GM12878 (cell line): ENCODE data around the gene C1orf198. TPM values are rescaled to one million over a fixed set of nuclear protein-coding genes. Genes with fewer than 3 reads are reported as not detected.

ENCODE experiments used
- ATAC-seq: fragments of 200-7000 bp; cut with Tn5 transposase; 3 replicates; pipeline ENCODE4 v1.9.1; 2020; ENCODE audit warnings: mild to moderate bottlenecking, moderate library complexity
- BruUV-seq: library from RNA; stranded (reverse); fragments of 400-500 nt; replicated peaks from 2 replicates; lab custom pipeline; 2021; lab: Mats Ljungman, UMichigan
- CTCF ChIA-PET: fragments of 300-600 bp; sonication (Branson Sonifier 250); formaldehyde crosslinking; extraction: SDS; loops from one replicate; lab custom pipeline; 2021; ENCODE audit warnings: inconsistent platforms; lab: Yijun Ruan, JAX
- POLR2A ChIA-PET: fragments of 350-600 bp; formaldehyde crosslinking; extraction: SDS; loops from one replicate; lab custom pipeline; 2021; ENCODE audit warnings: inconsistent platforms; lab: Charles Lee
- RAD21 ChIA-PET: fragments of 300-600 bp; sonication (Branson Sonifier 250); formaldehyde crosslinking; loops from one replicate; lab custom pipeline; 2023; ENCODE audit warnings: antibody characterized with exemption; ENCODE audit not compliant: unreplicated experiment; lab: Charles Lee
- SMC1A ChIA-PET: fragments of 300-600 bp; sonication (Branson Sonifier 250); formaldehyde crosslinking; loops from one replicate; lab custom pipeline; 2023; ENCODE audit not compliant: unreplicated experiment, uncharacterized antibody; lab: Charles Lee
- DNase-seq: peaks from one replicate; pipeline ENCODE4 v3.0.0-alpha.2; 2011; ENCODE audit warnings: low read depth, low spot score
- FAIRE-seq: peaks from 3 replicates; lab custom pipeline; 2011; peaks lifted over from hg19 to GRCh38; lab: Jason Lieb, UNC
- H2AFZ ChIP-seq: 2 replicates; pipeline ENCODE4 v1.6.0; 2011; ENCODE audit warnings: low read depth, low read length, control low read depth; ENCODE audit not compliant: control insufficient read depth
- H3K27ac ChIP-seq: 2 replicates; pipeline ENCODE4 v1.5.1; 2011; ENCODE audit warnings: control low read depth; ENCODE audit not compliant: control insufficient read depth, insufficient read depth
- H3K27me3 ChIP-seq, 2 experiments: replicated peaks in 1 of 2; 2 replicates each; pipeline versions ENCODE4 v1.6.0 to v1.6.1; 2011; ENCODE audit warnings: low read length in 1 of 2; ENCODE audit not compliant: control insufficient read depth in 2 of 2, insufficient read depth in 2 of 2
- H3K36me3 ChIP-seq, 2 experiments: 2 replicates each; pipeline ENCODE4 v1.5.1; 2011; ENCODE audit warnings: low read length in 1 of 2; ENCODE audit not compliant: control insufficient read depth in 2 of 2, insufficient read depth in 2 of 2
- H3K4me1 ChIP-seq: 2 replicates; pipeline ENCODE4 v1.6.1; 2011; ENCODE audit warnings: mild to moderate bottlenecking, low read length, moderate library complexity, mixed read lengths; ENCODE audit not compliant: control insufficient read depth, insufficient read depth
- H3K4me2 ChIP-seq: 2 replicates; pipeline ENCODE4 v1.6.0; 2011; ENCODE audit warnings: control low read depth; ENCODE audit not compliant: control insufficient read depth, insufficient read depth
- H3K4me3 ChIP-seq: fragments of 200-600 bp; sonication (generic); 2 replicates; pipeline ENCODE4 v1.5.1; 2016
- H3K79me2 ChIP-seq: 2 replicates; pipeline ENCODE4 v1.6.0; 2011; ENCODE audit warnings: low read length; ENCODE audit not compliant: control insufficient read depth, insufficient read depth
- H3K9ac ChIP-seq: 2 replicates; pipeline ENCODE4 v1.8.0; 2011; ENCODE audit warnings: low read length, control low read depth, mixed read lengths; ENCODE audit not compliant: control insufficient read depth, insufficient read depth
- H3K9me3 ChIP-seq: replicated peaks from 3 replicates; pipeline ENCODE4 v1.5.1; 2011; ENCODE audit warnings: mild to moderate bottlenecking, low read length; ENCODE audit not compliant: control insufficient read depth, insufficient read depth
- H4K20me1 ChIP-seq: 2 replicates; pipeline ENCODE4 v1.6.0; 2011; ENCODE audit not compliant: control insufficient read depth, insufficient read depth
- CHD2 ChIP-seq: IDR thresholded peaks from 2 replicates; pipeline ENCODE4 v1.6.1; 2011; ENCODE audit warnings: low read depth, low read length, improper control_type of control experiment, borderline replicate concordance
- EED ChIP-seq: sonication (generic); IDR thresholded peaks from 2 replicates; pipeline ENCODE4 v1.6.1; 2016; ENCODE audit warnings: antibody characterized with exemption, low read depth
- JUNB ChIP-seq: IDR thresholded peaks from 2 replicates; pipeline ENCODE4 v1.6.1; 2016; ENCODE audit warnings: antibody characterized with exemption, mild to moderate bottlenecking
- LARP7 ChIP-seq: fragments of 450-650 bp; IDR thresholded peaks from 2 replicates; pipeline ENCODE4 v1.6.1; 2017; ENCODE audit warnings: mild to moderate bottlenecking
- MXI1 ChIP-seq: fragments of 150-350 bp; IDR thresholded peaks from 2 replicates; pipeline ENCODE4 v1.6.1; 2011; ENCODE audit warnings: low read depth, mild to moderate bottlenecking, inconsistent platforms, low read length, improper control_type of control experiment
- RB1 ChIP-seq: fragments of 450-650 bp; formaldehyde crosslinking; IDR thresholded peaks from 2 replicates; pipeline ENCODE4 v1.6.1; 2017; ENCODE audit warnings: mild to moderate bottlenecking, borderline replicate concordance
- RCOR1 ChIP-seq: conservative IDR thresholded peaks from 2 replicates; pipeline ENCODE4 v1.6.1; 2012; ENCODE audit warnings: low read depth, low read length, improper control_type of control experiment
- SMC3 ChIP-seq: IDR thresholded peaks from 2 replicates; pipeline ENCODE4 v1.6.1; 2011; ENCODE audit warnings: low read length, improper control_type of control experiment, borderline replicate concordance
- WGBS: methylation state at CpG from one replicate; pipeline ENCODE4 v1.1.6; 2016; ENCODE audit warnings: low lambda C conversion rate; ENCODE audit not compliant: insufficient replicate concordance, insufficient coverage; ENCODE audit errors: missing lambda C conversion rate; 5-methylcytosine and 5-hydroxymethylcytosine counted together
- in situ Hi-C: fragments of 300-500 bp; cut with MboI; formaldehyde crosslinking; loops from 9 replicates; pipeline ENCODE4 v1.14.3; 2018; ENCODE audit warnings: mixed read lengths
- intact Hi-C: fragments of 100-400 bp; cut with micrococcal nuclease; formaldehyde crosslinking; loops from one replicate; pipeline ENCODE4 v1.14.2; 2022; ENCODE audit not compliant: unreplicated experiment
- polyA plus RNA-seq, 11 experiments: library from polyadenylated mRNA; depleted of rRNA in 4 of 11; unstranded in 6 of 11; stranded (reverse) in 5 of 11; fragments of >200 nt; fragmentation: Nextera tagmentation in 4 of 11; fragmentation: Illumina TruSeq in 1 of 11; extraction: Ambion mirVana in 4 of 11; extraction: Trizol in 1 of 11; gene quantifications; 1 replicate in 1 of 11; 2 replicates in 10 of 11; pipeline versions ENCODE4 v1.2.1 to v1.2.3, GENCODE V29; 2011 to 2016; ENCODE audit warnings: inconsistent platforms in 2 of 11, missing spikeins in 2 of 11, low read depth in 1 of 11
- total RNA-seq, 4 experiments: library from RNA; depleted of rRNA in 3 of 4; stranded (reverse); fragments of >200 nt in 3 of 4; fragmentation: Illumina TruSeq in 1 of 4; extraction: Trizol in 1 of 4; gene quantifications; 2 replicates each; pipeline versions ENCODE4 v1.2.1 to v1.2.3, GENCODE V29; 2013 to 2021
- TF ChIP-seq, protein P1 (sequence below): fragments of 450-650 bp; IDR thresholded peaks from 2 replicates; pipeline ENCODE4 v1.6.1; 2016; ENCODE audit warnings: mild to moderate bottlenecking
- TF ChIP-seq, protein P2 (sequence below): IDR thresholded peaks from 2 replicates; pipeline ENCODE4 v1.6.1; 2011; ENCODE audit warnings: borderline replicate concordance, low read depth, mild to moderate bottlenecking, moderate library complexity, mixed read lengths, low read length; ENCODE audit not compliant: insufficient read depth; ENCODE audit errors: extremely low read length

The C1orf198 gene
- total and polyA plus RNA-seq, 10 of the 15 experiments (the other 5 are each of a cell fraction or from before 2014, with no cell fraction given): 0.16 to 2.8 (median 1.1) TPM

DNA sequence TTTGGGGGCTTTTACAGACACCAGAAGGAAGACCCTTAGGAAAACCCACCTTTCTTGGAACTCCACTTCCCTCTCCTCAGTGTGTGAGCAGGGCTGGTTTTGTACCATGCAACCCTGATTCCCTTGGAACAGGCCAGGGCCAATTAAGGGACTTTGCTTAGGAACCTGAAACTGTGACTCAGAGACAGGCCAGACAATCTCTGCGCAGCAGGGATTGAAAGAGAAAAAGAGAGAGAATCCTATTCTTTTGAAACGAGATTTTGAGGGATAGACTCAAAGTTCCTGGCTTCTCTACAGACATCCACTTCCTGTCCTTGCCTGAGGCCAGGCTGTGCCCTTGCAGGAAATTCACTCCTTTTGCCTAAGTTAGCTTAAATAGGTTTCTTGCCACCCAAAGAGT lies 23.1 kb upstream of the C1orf198 start:
- no peak for FAIRE-seq
- H3K36me3 ChIP-seq: no peaks in the 10 kb centered on the region
- in situ Hi-C loops: no loop called here

More for the DNA sequence above, 23.1 kb upstream of the C1orf198 start:
- H3K27ac ChIP-seq: no peak overlapping the region
- H3K4me3 ChIP-seq: no peak overlapping the region
- SMC1A ChIA-PET: no interaction called here
- H3K27me3 ChIP-seq: no peaks in the 10 kb centered on the region
- WGBS: 0% methylated on average over 2 of the region's 2 CpGs
- no peaks in the 10 kb centered on the region for H4K20me1 ChIP-seq
- BruUV-seq: no TSS peak
- no peak overlapping the region for H3K9ac ChIP-seq
- RAD21 ChIA-PET: no interaction called here
- no peaks in the 10 kb centered on the region for H3K4me1 ChIP-seq
- TF ChIP-seq CHD2: no peak
- no peak for TF ChIP-seq JUNB
- no peak for TF ChIP-seq MXI1
- TF ChIP-seq EED: no peak
- no peak for TF ChIP-seq RB1
- no peak for TF ChIP-seq SMC3
- TF ChIP-seq, protein P1, sequence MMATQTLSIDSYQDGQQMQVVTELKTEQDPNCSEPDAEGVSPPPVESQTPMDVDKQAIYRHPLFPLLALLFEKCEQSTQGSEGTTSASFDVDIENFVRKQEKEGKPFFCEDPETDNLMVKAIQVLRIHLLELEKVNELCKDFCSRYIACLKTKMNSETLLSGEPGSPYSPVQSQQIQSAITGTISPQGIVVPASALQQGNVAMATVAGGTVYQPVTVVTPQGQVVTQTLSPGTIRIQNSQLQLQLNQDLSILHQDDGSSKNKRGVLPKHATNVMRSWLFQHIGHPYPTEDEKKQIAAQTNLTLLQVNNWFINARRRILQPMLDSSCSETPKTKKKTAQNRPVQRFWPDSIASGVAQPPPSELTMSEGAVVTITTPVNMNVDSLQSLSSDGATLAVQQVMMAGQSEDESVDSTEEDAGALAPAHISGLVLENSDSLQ: no peak
- no peak for TF ChIP-seq LARP7
- no peak for TF ChIP-seq RCOR1
- TF ChIP-seq, protein P2, sequence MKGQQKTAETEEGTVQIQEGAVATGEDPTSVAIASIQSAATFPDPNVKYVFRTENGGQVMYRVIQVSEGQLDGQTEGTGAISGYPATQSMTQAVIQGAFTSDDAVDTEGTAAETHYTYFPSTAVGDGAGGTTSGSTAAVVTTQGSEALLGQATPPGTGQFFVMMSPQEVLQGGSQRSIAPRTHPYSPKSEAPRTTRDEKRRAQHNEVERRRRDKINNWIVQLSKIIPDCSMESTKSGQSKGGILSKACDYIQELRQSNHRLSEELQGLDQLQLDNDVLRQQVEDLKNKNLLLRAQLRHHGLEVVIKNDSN: no peak
- intact Hi-C loops: no loop called here
- POLR2A ChIA-PET: no interaction called here
- CTCF ChIA-PET: no interaction called here
- no peak for DNase-seq
- no peak overlapping the region for H2AFZ ChIP-seq
- 0 out of 2 replicates have a peak overlapping the region, but pooled peaks have one; percentile 2 for H3K4me2 ChIP-seq
- H3K9me3 ChIP-seq: no peaks in the 10 kb centered on the region
- no peaks in the 10 kb centered on the region for H3K79me2 ChIP-seq
- ATAC-seq: peak; percentile 23; the same call in 2 of the 3 replicates
